CD4-positive, alpha-beta T cell treated with Interleukin-10 for 1 hour (primary cell): ENCODE results near the gene SAA4.
"Not testable (repeated sequence)": the region's sequence is repeated elsewhere in the genome, so short reads cannot be mapped to it uniquely, and the experiment has no call there.

Source experiments
- DNase-seq: peaks from one replicate; pipeline ENCODE4 v3.0.0-alpha.2; 2020

The SAA4 gene

GRCh38 chr11:18246379-18247190, 10.0 kb upstream of the SAA4 start:
- DNase-seq = peak; percentile 49

- DNase-seq = no peak
Observed at GRCh38 chr11:18245396-18245795, 8.8 kb upstream of the SAA4 start.

GRCh38 chr11:18243783-18244362, 7.3 kb upstream of the SAA4 start:
- DNase-seq = peak; percentile 84

- no peak for DNase-seq
Observed at GRCh38 chr11:18239655-18240054, 3.1 kb upstream of the SAA4 start.

GRCh38 chr11:18235394-18236334, 938 bp downstream of the SAA4 start:
- no peak for DNase-seq

- DNase-seq = no peak
Observed at GRCh38 chr11:18233912-18234311, 2.7 kb downstream of the SAA4 start.

- DNase-seq = no peak
Observed at GRCh38 chr11:18230859-18231258, 5.7 kb downstream of the SAA4 start.

GRCh38 chr11:18229501-18229900, 7.1 kb downstream of the SAA4 start:
- no peak for DNase-seq

- no peak for DNase-seq
Observed at GRCh38 chr11:18225913-18226312, 10.7 kb downstream of the SAA4 start.

GRCh38 chr11:18223591-18224387, 12.8 kb downstream of the SAA4 start:
- DNase-seq = no peak

- no peak for DNase-seq
Observed at GRCh38 chr11:18222814-18223421, 13.7 kb downstream of the SAA4 start.

GRCh38 chr11:18221274-18221876, 15.2 kb downstream of the SAA4 start:
- DNase-seq = no peak

GRCh38 chr11:18209058-18209457, 27.5 kb downstream of the SAA4 start:
- DNase-seq = no peak

- DNase-seq = no peak
Observed at GRCh38 chr11:18204771-18205170, 31.8 kb downstream of the SAA4 start.

- no peak for DNase-seq
Observed at GRCh38 chr11:18204220-18204619, 32.4 kb downstream of the SAA4 start.

GRCh38 chr11:18203723-18204122, 32.9 kb downstream of the SAA4 start:
- DNase-seq = no peak

- DNase-seq = not testable (repeated sequence)
Observed at GRCh38 chr11:18197738-18198137, 38.9 kb downstream of the SAA4 start.

GRCh38 chr11:18196532-18196931, 40.1 kb downstream of the SAA4 start:
- DNase-seq = no peak

GRCh38 chr11:18193010-18193409, 43.6 kb downstream of the SAA4 start:
- DNase-seq = no peak

- DNase-seq = no peak
Observed at GRCh38 chr11:18191376-18191775, 45.2 kb downstream of the SAA4 start.

GRCh38 chr11:18189476-18190245, 46.9 kb downstream of the SAA4 start:
- not testable (repeated sequence) for DNase-seq
